ENCODE measurements around the gene PKNOX2.

Gene PKNOX2

GRCh38 chr11:125164422-125165110 lies at the start of gene PKNOX2:
PKNOX2 (plus strand) TSS chr11:125164751; CDS start chr11:125351306, 186,555 bp downstream.
- FAIRE-seq: no peak

- FAIRE-seq: no peak
Observed at GRCh38 chr11:125117429-125117828, 47.1 kb upstream of the PKNOX2 start.

GRCh38 chr11:125123194-125123946 lies 41.2 kb upstream of the PKNOX2 start:
- no peak for FAIRE-seq

GRCh38 chr11:125123947-125124617 lies 40.5 kb upstream of the PKNOX2 start:
- no peak for FAIRE-seq

- FAIRE-seq: no peak
Observed at GRCh38 chr11:125124618-125124992, 39.9 kb upstream of the PKNOX2 start.

GRCh38 chr11:125128450-125128849 lies 36.1 kb upstream of the PKNOX2 start:
- FAIRE-seq: no peak

GRCh38 chr11:125129316-125129993 lies 35.1 kb upstream of the PKNOX2 start:
- no peak for FAIRE-seq

- FAIRE-seq: no peak
Observed at GRCh38 chr11:125132071-125132470, 32.5 kb upstream of the PKNOX2 start.

GRCh38 chr11:125132596-125132995 lies 32.0 kb upstream of the PKNOX2 start:
- FAIRE-seq: no peak

GRCh38 chr11:125136001-125136400 lies 28.6 kb upstream of the PKNOX2 start:
- FAIRE-seq: no peak

- no peak for FAIRE-seq
Observed at GRCh38 chr11:125138966-125139365, 25.6 kb upstream of the PKNOX2 start.

- FAIRE-seq: no peak
Observed at GRCh38 chr11:125139778-125140177, 24.8 kb upstream of the PKNOX2 start.

- no peak for FAIRE-seq
Observed at GRCh38 chr11:125140233-125140632, 24.3 kb upstream of the PKNOX2 start.

- FAIRE-seq: no peak
Observed at GRCh38 chr11:125141178-125141577, 23.4 kb upstream of the PKNOX2 start.

- FAIRE-seq: no peak
Observed at GRCh38 chr11:125141686-125142535, 22.6 kb upstream of the PKNOX2 start.

GRCh38 chr11:125146232-125146631 lies 18.3 kb upstream of the PKNOX2 start:
- no peak for FAIRE-seq

- FAIRE-seq: no peak
Observed at GRCh38 chr11:125147280-125147679, 17.3 kb upstream of the PKNOX2 start.

- no peak for FAIRE-seq
Observed at GRCh38 chr11:125148011-125148410, 16.5 kb upstream of the PKNOX2 start.

- FAIRE-seq: no peak
Observed at GRCh38 chr11:125148743-125149142, 15.8 kb upstream of the PKNOX2 start.

GRCh38 chr11:125153837-125154236 lies 10.7 kb upstream of the PKNOX2 start:
- no peak for FAIRE-seq

GRCh38 chr11:125154378-125155099 lies 10.0 kb upstream of the PKNOX2 start:
- FAIRE-seq: no peak

- no peak for FAIRE-seq
Observed at GRCh38 chr11:125155100-125155444, 9.5 kb upstream of the PKNOX2 start.
